Progenitor cell of endocrine pancreas (in vitro differentiated cells): ENCODE results near the gene CEP152. TPM values are rescaled to one million over a fixed set of nuclear protein-coding genes. Genes with fewer than 3 reads are reported as not detected.

Experiments
- DNase-seq: peaks from one replicate; pipeline ENCODE4 v3.0.0; 2021; ENCODE audit warnings: low spot score; ENCODE audit not compliant: unreplicated experiment
- H3K27ac Mint-ChIP-seq: 2 replicates; pipeline ENCODE4 v1.8.0; 2021; ENCODE audit warnings: mild to moderate bottlenecking, moderate library complexity, mixed read lengths
- H3K27me3 Mint-ChIP-seq: 2 replicates; pipeline ENCODE4 v1.8.0; 2021; ENCODE audit warnings: mixed read lengths
- H3K36me3 Mint-ChIP-seq: 2 replicates; pipeline ENCODE4 v1.8.0; 2022; ENCODE audit warnings: mixed read lengths; ENCODE audit not compliant: insufficient read depth
- H3K4me1 Mint-ChIP-seq: 2 replicates; pipeline ENCODE4 v1.8.0; 2021; ENCODE audit warnings: low read depth, mixed read lengths
- H3K4me3 Mint-ChIP-seq: 2 replicates; pipeline ENCODE4 v1.8.0; 2021; ENCODE audit warnings: low read depth, mild to moderate bottlenecking, moderate library complexity, mixed read lengths
- H3K9me3 Mint-ChIP-seq: 2 replicates; pipeline ENCODE4 v1.8.0; 2021; ENCODE audit warnings: low read depth, mixed read lengths
- total RNA-seq: library from RNA; stranded (reverse); gene quantifications from 2 replicates; pipeline ENCODE4 v1.2.1, GENCODE V29; 2021
- TF ChIP-seq, protein P1 (sequence below): fragments of 200-600 bp; sonication (generic); IDR thresholded peaks from one replicate; pipeline ENCODE4 v1.5.0; 2021; ENCODE audit warnings: antibody characterized with exemption, mild to moderate bottlenecking; ENCODE audit not compliant: unreplicated experiment

CEP152 gene
- total RNA-seq, 1 donor from 2014 or later: 9.5 TPM

DNA sequence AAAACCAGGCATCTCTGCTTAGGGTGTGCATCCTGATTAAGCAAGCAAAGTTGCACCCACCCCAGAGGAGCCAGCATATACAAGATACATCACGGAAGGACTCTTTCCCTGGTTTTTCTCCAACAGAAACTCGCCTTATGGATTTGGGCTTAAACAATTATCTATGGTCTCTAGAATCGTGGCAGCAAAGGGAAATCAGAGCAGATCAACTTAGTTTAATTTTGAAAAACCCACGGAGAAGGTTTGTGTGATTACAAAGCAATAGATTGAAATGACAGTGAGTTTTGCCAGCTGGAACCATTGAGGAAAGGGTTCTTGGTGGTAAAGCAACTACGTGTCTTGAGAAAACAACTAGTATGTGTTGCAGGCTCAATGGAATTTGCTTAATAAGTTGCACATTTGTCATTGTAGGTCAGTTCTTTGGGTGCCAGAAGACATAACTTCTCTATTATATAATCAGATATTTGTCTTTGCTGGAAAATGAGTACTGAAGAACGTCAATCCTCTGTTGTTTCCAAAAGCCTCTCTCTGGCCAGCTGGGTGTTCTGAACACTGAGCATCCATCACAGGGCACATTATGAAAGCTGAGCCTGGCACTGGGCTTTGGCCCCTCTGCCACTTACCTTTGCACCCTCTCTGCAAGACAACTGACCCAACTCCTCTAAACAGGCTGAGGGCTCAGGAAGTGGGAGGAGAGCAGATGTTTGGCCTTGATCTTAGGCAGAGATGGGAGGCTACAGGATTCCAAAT, 89.6 kb downstream of the CEP152 start:
- Mint-ChIP-seq H3K4me1 (peaks cover 1% of the 10 kb centered on the region), H3K27ac (no peak overlapping the region), H3K4me3 (no peak overlapping the region), H3K36me3 (no peaks in the 10 kb centered on the region), H3K9me3 (peaks cover 5% of the 10 kb centered on the region), H3K27me3 (no peaks in the 10 kb centered on the region)
- no peak for DNase-seq
- TF ChIP-seq, protein P1, sequence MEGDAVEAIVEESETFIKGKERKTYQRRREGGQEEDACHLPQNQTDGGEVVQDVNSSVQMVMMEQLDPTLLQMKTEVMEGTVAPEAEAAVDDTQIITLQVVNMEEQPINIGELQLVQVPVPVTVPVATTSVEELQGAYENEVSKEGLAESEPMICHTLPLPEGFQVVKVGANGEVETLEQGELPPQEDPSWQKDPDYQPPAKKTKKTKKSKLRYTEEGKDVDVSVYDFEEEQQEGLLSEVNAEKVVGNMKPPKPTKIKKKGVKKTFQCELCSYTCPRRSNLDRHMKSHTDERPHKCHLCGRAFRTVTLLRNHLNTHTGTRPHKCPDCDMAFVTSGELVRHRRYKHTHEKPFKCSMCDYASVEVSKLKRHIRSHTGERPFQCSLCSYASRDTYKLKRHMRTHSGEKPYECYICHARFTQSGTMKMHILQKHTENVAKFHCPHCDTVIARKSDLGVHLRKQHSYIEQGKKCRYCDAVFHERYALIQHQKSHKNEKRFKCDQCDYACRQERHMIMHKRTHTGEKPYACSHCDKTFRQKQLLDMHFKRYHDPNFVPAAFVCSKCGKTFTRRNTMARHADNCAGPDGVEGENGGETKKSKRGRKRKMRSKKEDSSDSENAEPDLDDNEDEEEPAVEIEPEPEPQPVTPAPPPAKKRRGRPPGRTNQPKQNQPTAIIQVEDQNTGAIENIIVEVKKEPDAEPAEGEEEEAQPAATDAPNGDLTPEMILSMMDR: no peak

DNA sequence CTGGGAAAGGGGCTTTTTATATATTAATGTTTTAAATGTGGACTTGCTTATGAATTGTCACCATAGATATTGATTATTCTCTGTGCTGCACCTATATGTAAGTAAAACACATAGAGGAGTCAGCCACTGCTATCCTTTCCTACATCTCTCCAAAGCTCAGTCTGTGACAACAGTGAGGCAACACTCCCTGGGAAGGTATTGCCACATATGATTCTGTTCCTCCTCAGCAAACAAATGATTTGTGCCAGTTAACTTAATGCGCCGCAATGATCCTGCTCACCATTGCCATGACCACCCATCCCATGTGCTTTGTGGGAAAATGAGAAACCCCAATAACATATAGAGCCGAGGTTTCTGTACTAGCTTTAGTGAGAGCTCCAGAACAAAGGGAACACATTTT, 90.2 kb downstream of the CEP152 start:
- H3K9me3 Mint-ChIP-seq: peaks cover 9% of the 10 kb centered on the region
- TF ChIP-seq, protein P1: no peak
- no peaks in the 10 kb centered on the region for H3K36me3 Mint-ChIP-seq
- no peak overlapping the region for H3K4me3 Mint-ChIP-seq
- H3K27ac Mint-ChIP-seq: no peak overlapping the region
- DNase-seq: no peak
- H3K27me3 Mint-ChIP-seq: no peaks in the 10 kb centered on the region
- peaks cover 1% of the 10 kb centered on the region for H3K4me1 Mint-ChIP-seq

DNA sequence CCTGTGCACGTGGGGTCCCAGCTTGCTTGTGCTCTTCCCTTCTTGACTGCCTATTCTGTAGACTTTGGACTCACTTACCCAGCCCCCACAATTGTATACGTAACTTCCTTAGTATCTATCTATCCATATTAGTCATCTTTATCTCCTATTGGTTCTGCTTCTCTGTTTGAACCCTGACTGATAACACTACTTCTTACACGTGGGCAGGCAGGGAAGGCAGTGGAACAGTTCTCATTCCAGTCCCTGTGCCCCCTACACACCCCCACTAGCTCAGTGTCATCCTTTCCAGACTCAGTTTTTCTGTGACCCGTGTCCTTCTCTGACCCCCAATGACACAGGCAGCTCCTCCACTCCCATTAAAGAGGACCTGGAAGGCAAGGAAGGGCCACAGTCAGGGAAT, 91.2 kb downstream of the CEP152 start:
- H3K27ac Mint-ChIP-seq: no peak overlapping the region
- no peak for DNase-seq
- H3K9me3 Mint-ChIP-seq: peaks cover 12% of the 10 kb centered on the region
- H3K36me3 Mint-ChIP-seq: peaks cover 2% of the 10 kb centered on the region
- peaks cover 1% of the 10 kb centered on the region for H3K4me1 Mint-ChIP-seq
- no peak overlapping the region for H3K4me3 Mint-ChIP-seq
- TF ChIP-seq, protein P1: no peak
- no peaks in the 10 kb centered on the region for H3K27me3 Mint-ChIP-seq

DNA sequence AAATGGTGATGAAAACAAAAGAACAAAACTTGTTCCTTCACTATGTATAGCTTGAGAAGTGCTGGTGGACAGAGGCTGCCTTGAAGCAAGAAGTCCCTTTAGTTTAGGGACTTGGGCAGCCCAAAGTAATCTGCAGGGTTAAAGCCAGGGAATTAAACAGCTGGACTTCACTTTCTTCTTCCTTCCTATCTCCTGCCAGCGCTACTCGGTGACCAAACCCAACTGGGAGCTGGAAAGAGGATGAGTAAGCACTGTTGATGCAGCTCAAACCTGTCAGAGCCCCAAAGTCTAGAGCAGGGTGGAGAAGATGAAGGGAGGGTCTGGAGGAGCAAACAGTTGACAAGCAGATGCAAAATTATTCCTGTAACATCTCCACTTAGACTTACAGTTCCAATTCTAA, 92.2 kb downstream of the CEP152 start:
- Mint-ChIP-seq H3K36me3 (peaks cover 2% of the 10 kb centered on the region), H3K27ac (no peak overlapping the region), H3K9me3 (peaks cover 12% of the 10 kb centered on the region), H3K4me1 (peaks cover 1% of the 10 kb centered on the region), H3K27me3 (no peaks in the 10 kb centered on the region), H3K4me3 (no peak overlapping the region)
- TF ChIP-seq, protein P1: no peak
- no peak for DNase-seq

DNA sequence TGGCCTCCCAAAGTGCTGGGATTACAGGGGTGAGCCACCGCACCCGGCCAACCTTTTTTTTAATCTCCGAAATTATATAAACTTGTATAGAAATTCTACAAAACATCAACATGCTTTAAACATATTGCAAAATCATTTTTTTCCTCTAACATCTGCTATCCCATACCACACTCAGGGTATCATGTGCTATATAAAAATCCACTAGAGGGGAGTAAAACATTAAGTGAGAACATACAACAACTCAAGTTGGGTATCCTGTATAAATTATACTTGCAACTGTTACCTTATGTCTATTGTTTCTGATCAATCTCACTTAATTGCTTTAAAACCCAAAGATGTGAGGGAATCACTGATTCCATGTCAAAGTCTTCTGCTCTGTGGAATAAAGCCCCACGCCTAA, 93.4 kb downstream of the CEP152 start:
- peaks cover 2% of the 10 kb centered on the region for H3K36me3 Mint-ChIP-seq
- H3K27me3 Mint-ChIP-seq: no peaks in the 10 kb centered on the region
- no peak overlapping the region for H3K4me3 Mint-ChIP-seq
- H3K9me3 Mint-ChIP-seq: peaks cover 12% of the 10 kb centered on the region
- peaks cover 1% of the 10 kb centered on the region for H3K4me1 Mint-ChIP-seq
- TF ChIP-seq, protein P1: no peak
- DNase-seq: no peak
- H3K27ac Mint-ChIP-seq: no peak overlapping the region
